OCI-LY3 (cell line): ENCODE measurements around the gene KRTCAP2.

Experiments
- CTCF ChIP-seq: fragments of 200-600, 300-600 bp; sonication (generic); IDR thresholded peaks from 2 replicates; pipeline ENCODE4 v1.5.1; 2014; ENCODE audit warnings: antibody characterized with exemption, low read length, low read depth
- EZH2phosphoT487 ChIP-seq: fragments of 200-600 bp; shearing (Covaris generic); IDR thresholded peaks from 2 replicates; pipeline ENCODE4 v1.6.1; 2018; ENCODE audit warnings: antibody characterized with exemption, mixed run types, low read depth

GRCh38 chr1:155125511-155125945 lies 47.6 kb downstream of the KRTCAP2 start:
- TF ChIP-seq CTCF: no peak
- no peak for TF ChIP-seq EZH2phosphoT487
